ENCODE measurements around the gene SH2D1B. TPM values are rescaled to one million over a fixed set of nuclear protein-coding genes. Genes with fewer than 3 reads are reported as not detected.

The SH2D1B gene
- total and polyA plus RNA-seq, 9 of the 15 experiments (the other 6 are each of a cell fraction or from before 2014, with no cell fraction given) = 5.6 to 19.6 (median 9.7) TPM

GRCh38 chr1:162386292-162387225 is 25.4 kb downstream of the SH2D1B start (continued):
- no peak for TF ChIP-seq ZNF609 (CRISPR knock-in tag; IDR thresholded peaks at IDR 0.05; ENCODE audit: borderline replicate concordance)
- TF ChIP-seq CREB3L1 (IDR thresholded peaks at IDR 0.05; ENCODE audit: borderline replicate concordance, low read depth) = peak; percentile 26; the same call in 1 of the 2 replicates
- no peak for TF ChIP-seq CTCFL (IDR thresholded peaks at IDR 0.05; ENCODE audit: borderline replicate concordance, insufficient read depth, low read depth, low read length, poor library complexity, severe bottlenecking)
- TF ChIP-seq ZNF764 (CRISPR knock-in tag; IDR thresholded peaks at IDR 0.05; ENCODE audit: low read depth) = no peak
- TF ChIP-seq ZFPM2 (CRISPR knock-in tag; IDR thresholded peaks at IDR 0.05) = no peak
- no peak for TF ChIP-seq ZFP91 (CRISPR knock-in tag; IDR thresholded peaks at IDR 0.05)
- TF ChIP-seq MED1 (CRISPR knock-in tag; IDR thresholded peaks at IDR 0.05; ENCODE audit: borderline replicate concordance) = no peak
- TF ChIP-seq DNMT1 (IDR thresholded peaks at IDR 0.05) = no peak
- TF ChIP-seq DLX4 (CRISPR knock-in tag; IDR thresholded peaks at IDR 0.05) = no peak
- TF ChIP-seq L3MBTL2 (IDR thresholded peaks at IDR 0.05) = no peak
- peak; percentile 55; the same call in 1 of the 2 replicates for TF ChIP-seq MXI1 (IDR thresholded peaks at IDR 0.05; ENCODE audit: low read depth, low read length)
- peak; percentile 99 for TF ChIP-seq PML (IDR thresholded peaks at IDR 0.05; ENCODE audit: low read length)
- peak; percentile 55 for TF ChIP-seq TAF1 (IDR thresholded peaks at IDR 0.05; ENCODE audit: control insufficient read depth, extremely low read depth, insufficient read depth, low read length, severe bottlenecking)
- no peak for TF ChIP-seq ZNF551 (CRISPR knock-in tag; IDR thresholded peaks at IDR 0.05)
- peak; percentile 58 for TF ChIP-seq ATF7 (IDR thresholded peaks at IDR 0.05)
- no peak for TF ChIP-seq ZFP1 (CRISPR knock-in tag; IDR thresholded peaks at IDR 0.05)
